Skeletal muscle tissue (tissue), 4 donors: ENCODE measurements around the gene PSENEN. TPM values are rescaled to one million over a fixed set of nuclear protein-coding genes. Genes with fewer than 3 reads are reported as not detected.

ENCODE experiments used
- H3K27ac ChIP-seq: one replicate; pipeline ENCODE4 v1.7.0; 2013; ENCODE audit warnings: mild to moderate bottlenecking, low read depth, low read length, inconsistent platforms
- H3K27me3 ChIP-seq, 3 donors: one replicate each; pipeline ENCODE4 v1.7.0; 2013; ENCODE audit warnings: low read length in 3 of 3; ENCODE audit not compliant: control insufficient read depth in 3 of 3, insufficient read depth in 3 of 3
- H3K36me3 ChIP-seq, 3 donors: one replicate each; pipeline ENCODE4 v1.7.0; 2013; ENCODE audit warnings: low read length in 3 of 3; ENCODE audit not compliant: control insufficient read depth in 3 of 3, insufficient read depth in 3 of 3
- H3K4me1 ChIP-seq, 3 donors: one replicate each; pipeline ENCODE4 v1.7.0; 2013; ENCODE audit warnings: low read length in 3 of 3, mild to moderate bottlenecking in 3 of 3; ENCODE audit not compliant: control insufficient read depth in 3 of 3, insufficient read depth in 3 of 3
- H3K4me3 ChIP-seq, 3 donors: one replicate each; pipeline ENCODE4 v1.7.0; 2013; ENCODE audit warnings: low read length in 3 of 3
- H3K9ac ChIP-seq, 3 donors: one replicate each; pipeline ENCODE4 v1.7.0; 2013; ENCODE audit warnings: low read length in 3 of 3, mild to moderate bottlenecking in 3 of 3, moderate library complexity in 2 of 3, low read depth in 1 of 3
- H3K9me3 ChIP-seq, 3 donors: one replicate each; pipeline ENCODE4 v1.7.0; 2013; ENCODE audit warnings: low read length in 3 of 3; ENCODE audit not compliant: control insufficient read depth in 3 of 3
- total RNA-seq: library from RNA; depleted of rRNA; stranded (reverse); fragments of >200 nt; gene quantifications from one replicate; pipeline ENCODE4 v1.2.3, GENCODE V29; 2014
- donor health status: Osteomylitis.

Gene PSENEN
- total RNA-seq, 1 donor from 2014 or later, result 7.8 TPM

DNA sequence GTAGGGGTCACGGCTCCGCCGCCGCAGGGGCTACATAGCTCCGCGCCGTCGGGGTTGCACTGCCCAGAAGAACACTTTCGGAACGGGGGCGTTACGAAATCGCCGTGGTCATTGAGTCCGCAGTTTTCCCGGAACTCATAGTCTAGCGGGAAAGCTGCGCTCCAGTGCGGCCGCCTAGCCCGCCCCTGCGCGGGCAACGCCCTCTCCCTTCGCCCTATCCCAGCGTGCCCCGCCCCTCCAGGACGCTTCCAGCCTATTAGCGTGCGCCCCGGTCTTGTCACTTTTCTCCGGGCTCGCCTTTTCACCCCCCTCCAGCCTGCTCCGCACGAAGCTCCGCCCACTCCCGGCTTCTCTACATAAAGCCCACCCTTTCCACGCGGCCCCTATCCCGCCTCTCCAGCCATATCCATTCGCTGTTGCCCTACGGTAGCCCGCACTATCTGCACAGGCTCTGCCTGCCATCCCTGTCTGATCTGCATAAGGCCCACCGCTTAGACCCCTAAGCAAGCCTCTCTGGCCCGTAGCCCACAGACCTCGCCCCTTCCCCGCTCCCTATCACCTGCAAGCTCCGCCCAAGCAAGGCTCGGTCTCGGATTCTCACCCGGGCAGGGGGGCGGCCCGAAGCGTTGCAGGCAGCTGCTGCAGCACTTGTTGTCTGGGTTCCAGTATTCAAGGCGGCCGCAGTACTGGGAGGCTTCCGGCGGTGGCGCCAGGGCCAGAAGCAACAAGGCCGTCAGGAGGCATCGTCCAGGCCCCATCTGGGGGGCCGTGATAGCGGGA, 4.8 kb upstream of the PSENEN start:
- H3K4me1 ChIP-seq, result peaks cover 16 to 46% (median 30%) of the 10 kb centered on the region in 3 donors
- H3K9me3 ChIP-seq, result no peaks in the 10 kb centered on the region
- H3K4me3 ChIP-seq, result peak overlapping the region; percentile 85 to 88 (median 86)
- H3K9ac ChIP-seq, result peak overlapping the region; percentile 80 to 87 (median 81)
- H3K27me3 ChIP-seq, result no peaks in the 10 kb centered on the region
- H3K27ac ChIP-seq, result peak overlapping the region; percentile 87
- H3K36me3 ChIP-seq, result peaks cover 35 to 44% (median 44%) of the 10 kb centered on the region in 3 donors

DNA sequence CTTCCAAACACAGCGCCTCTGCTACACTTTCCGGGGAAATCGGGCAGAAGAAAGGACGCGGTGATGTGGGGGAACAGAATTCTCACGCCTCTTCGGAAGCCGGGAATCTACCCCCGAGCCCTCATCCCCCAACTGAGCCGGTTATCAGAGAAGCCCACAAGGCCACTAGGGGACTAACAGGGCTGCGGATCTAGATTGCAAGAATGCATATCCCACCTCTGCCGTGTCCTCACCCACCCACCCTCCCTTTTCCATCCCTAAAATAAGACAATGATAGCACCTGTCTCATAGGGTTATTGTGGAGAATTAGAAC, 4.3 kb upstream of the PSENEN start:
- H3K4me1 ChIP-seq, result peaks cover 21 to 52% (median 35%) of the 10 kb centered on the region in 3 donors
- peaks cover 33 to 44% (median 43%) of the 10 kb centered on the region in 3 donors for H3K36me3 ChIP-seq
- peak overlapping the region; percentile 87 for H3K27ac ChIP-seq
- H3K27me3 ChIP-seq, result no peaks in the 10 kb centered on the region
- H3K4me3 ChIP-seq, result peak overlapping the region; percentile 85 to 88 (median 86)
- no peaks in the 10 kb centered on the region for H3K9me3 ChIP-seq
- H3K9ac ChIP-seq, result peak overlapping the region; percentile 80 to 87 (median 81)

DNA sequence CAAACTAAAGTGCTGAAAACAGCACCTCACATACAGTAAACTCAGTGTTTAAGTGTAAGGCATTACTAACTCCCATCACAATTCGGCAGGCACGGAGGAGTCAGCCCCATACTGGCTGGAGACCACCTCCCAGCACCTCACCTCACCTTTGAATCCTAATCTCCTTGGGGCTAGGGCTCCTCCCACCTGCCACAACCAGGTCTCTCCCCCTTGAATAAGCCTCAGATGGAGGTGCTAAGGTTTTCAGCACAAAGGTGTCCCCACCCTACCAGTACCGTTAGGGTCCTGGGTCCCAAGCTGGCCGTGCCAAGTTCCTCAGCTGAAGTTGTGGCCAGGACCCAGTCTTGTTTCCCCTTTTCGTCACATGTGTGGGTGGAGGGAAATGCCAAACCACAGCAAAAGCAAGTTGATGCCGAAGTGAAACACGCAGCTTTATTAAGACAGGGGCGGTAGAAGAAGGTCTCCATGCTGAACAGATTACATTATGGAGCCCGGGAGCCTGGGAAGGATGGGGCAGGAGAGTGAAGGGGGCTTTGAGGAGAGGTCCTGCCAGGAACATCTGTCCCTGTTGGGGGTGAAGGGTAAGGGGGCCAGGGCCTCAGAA, 3.2 kb upstream of the PSENEN start, which contains the start of gene IGFLR1:
Gene IGFLR1, minus strand, starts transcription at position 332 of the 604 bp plus-strand sequence. CDS start 1,272 bp downstream, outside the sequence.
- Histone ChIP-seq H3K27me3 (no peaks in the 10 kb centered on the region), H3K9me3 (no peaks in the 10 kb centered on the region), H3K27ac (peak within 1 kb of the TSS; percentile 64), H3K4me3 (peak within 1 kb of the TSS; percentile 22 to 35 (median 24)), H3K36me3 (peaks cover 26 to 34% (median 33%) of the 10 kb centered on the region in 3 donors), H3K4me1 (peaks cover 27 to 57% (median 40%) of the 10 kb centered on the region in 3 donors), H3K9ac (peak within 1 kb of the TSS; percentile 27 to 41 (median 32))

DNA sequence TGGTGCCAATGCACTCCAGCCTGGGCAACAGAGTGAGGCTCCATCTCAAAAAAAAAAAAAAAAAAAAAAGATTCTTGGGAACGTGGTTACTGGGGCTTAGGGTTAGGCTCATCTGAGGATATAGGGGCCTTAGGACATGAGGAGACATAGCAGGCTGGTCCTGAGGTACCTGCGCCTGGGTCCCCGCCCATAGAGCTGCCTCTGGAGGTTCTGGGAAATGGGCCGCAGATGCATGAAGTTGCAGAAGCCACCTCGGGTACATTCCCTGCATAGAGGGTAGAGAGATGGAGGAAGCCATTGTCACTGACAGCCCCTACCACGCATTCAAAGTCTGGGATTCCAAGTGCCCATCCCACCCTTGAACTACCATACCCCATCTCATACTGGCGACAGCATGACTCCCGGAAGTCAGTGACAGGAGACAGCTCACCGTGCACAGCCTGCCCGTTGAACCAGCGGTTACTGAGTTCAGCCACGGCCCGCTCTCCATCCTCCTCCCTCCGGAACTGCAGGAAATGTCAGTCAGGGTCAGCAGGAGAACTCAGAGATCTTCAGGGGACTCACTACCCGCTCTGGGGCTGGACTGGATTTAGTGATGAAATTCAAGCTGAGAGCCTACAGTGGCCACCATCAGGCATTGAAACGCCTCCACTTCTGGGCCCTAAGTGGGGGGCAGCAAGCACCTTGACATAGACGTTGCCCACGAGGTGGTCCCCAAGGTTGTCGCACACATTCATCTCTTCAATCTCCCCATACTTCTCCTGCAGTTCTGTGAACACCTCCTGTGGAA, 1.6 kb upstream of the PSENEN start:
- peaks cover 13 to 19% (median 17%) of the 10 kb centered on the region in 3 donors for H3K36me3 ChIP-seq
- H3K4me3 ChIP-seq, result peak overlapping the region; percentile 88 to 98 (median 94)
- H3K27me3 ChIP-seq, result no peaks in the 10 kb centered on the region
- peaks cover 34 to 62% (median 45%) of the 10 kb centered on the region in 3 donors for H3K4me1 ChIP-seq
- no peaks in the 10 kb centered on the region for H3K9me3 ChIP-seq
- peak overlapping the region in 2 of 3 donors; percentile 94 to 96 for H3K9ac ChIP-seq
- H3K27ac ChIP-seq, result peak overlapping the region; percentile 100

DNA sequence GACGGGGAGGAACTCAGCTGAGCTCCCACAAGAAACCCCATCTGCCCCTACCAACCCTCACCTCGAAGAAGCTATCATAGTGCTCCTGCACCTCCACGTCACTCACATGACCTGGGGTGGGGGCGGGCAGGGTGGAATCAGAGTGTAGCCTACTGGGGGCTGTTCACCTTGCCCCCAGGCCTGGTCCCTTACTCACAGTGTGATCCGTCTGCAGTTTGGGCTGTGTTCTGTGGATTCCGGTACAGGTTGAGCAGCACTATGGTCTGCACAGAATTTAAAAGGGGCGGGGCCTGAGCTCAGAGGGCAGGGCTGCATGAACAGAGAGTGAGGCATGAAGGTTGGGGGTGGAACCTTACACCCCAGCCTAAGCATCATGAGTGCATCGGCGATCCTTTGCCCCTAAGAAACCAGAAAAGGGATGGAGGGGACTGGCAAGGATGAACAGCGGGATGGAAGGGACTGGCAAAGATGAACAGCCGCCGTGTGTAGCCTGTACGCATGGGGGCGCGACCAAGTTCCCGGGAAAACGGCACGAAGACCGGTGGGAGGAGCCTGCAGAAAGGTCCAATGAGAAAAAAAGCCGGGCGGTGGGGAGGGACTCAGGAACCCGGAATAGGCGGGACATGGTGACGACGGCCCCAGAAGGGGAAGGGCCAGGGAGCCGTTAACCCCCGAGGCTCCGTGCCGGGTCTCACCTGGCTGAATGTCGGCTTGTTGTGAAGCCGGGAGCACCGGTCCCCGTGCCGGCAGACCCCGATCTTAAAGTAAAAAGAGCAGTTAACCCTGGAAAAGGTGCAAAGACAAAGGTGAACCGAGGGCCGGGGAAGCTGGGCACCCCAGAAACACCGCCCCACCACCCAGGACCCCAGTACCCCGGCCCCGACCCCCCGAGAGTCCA, 772 bp upstream of the PSENEN start:
- Histone ChIP-seq H3K27me3 (no peaks in the 10 kb centered on the region), H3K36me3 (peaks cover 10 to 16% (median 15%) of the 10 kb centered on the region in 3 donors), H3K27ac (peak overlapping the region; percentile 100), H3K9ac (peak overlapping the region; percentile 94 to 96 (median 95)), H3K4me3 (peak overlapping the region; percentile 88 to 98 (median 94)), H3K4me1 (peaks cover 38 to 61% (median 49%) of the 10 kb centered on the region in 3 donors), H3K9me3 (no peaks in the 10 kb centered on the region)

DNA sequence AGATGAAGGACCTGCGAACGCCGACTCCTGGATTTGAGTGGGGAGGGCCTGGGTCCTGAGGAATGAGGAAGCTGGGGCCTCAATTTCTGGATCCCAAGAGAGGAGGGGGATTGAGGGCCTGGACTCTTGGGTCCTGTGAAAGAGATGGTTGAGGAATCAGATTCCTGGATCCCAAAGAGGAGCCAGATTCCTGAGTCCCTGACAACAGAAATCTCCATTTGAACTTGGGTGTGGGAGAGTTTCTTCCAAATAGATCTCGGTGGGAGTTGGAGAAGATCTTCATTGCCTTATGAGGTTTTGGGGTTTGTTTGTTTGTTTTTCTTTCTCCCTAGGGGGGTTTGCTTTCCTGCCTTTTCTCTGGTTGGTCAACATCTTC, 624 bp downstream of the PSENEN start:
- Histone ChIP-seq H3K27ac (peak overlapping the region; percentile 100), H3K9ac (peak overlapping the region; percentile 88 to 91 (median 89)), H3K4me1 (peaks cover 32 to 56% (median 43%) of the 10 kb centered on the region in 3 donors)

DNA sequence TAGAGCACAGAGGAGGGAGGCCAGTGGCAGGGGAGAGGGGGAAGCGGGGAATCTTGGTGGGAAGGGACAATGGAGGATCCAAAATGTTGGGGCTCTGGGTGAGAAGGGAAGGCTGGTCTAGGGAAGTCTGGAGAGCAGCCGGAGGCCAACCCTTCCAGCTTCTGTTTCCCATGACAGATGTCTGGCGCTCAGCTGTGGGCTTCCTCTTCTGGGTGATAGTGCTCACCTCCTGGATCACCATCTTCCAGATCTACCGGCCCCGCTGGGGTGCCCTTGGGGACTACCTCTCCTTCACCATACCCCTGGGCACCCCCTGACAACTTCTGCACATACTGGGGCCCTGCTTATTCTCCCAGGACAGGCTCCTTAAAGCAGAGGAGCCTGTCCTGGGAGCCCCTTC, 1.1 kb downstream of the PSENEN start:
- Histone ChIP-seq H3K4me1 (peaks cover 32 to 55% (median 40%) of the 10 kb centered on the region in 3 donors), H3K36me3 (peaks cover 10 to 16% (median 15%) of the 10 kb centered on the region in 3 donors), H3K27me3 (no peaks in the 10 kb centered on the region), H3K9ac (peak overlapping the region; percentile 88 to 91 (median 89)), H3K9me3 (no peaks in the 10 kb centered on the region), H3K4me3 (peak overlapping the region in 2 of 3 donors; percentile 94 to 98), H3K27ac (peak overlapping the region; percentile 100)

More for the DNA sequence above, 624 bp downstream of the PSENEN start:
- no peaks in the 10 kb centered on the region for H3K27me3 ChIP-seq
- no peaks in the 10 kb centered on the region for H3K9me3 ChIP-seq
- H3K4me3 ChIP-seq, result peak overlapping the region; percentile 91 to 98 (median 94)
- H3K36me3 ChIP-seq, result peaks cover 10 to 16% (median 15%) of the 10 kb centered on the region in 3 donors

DNA sequence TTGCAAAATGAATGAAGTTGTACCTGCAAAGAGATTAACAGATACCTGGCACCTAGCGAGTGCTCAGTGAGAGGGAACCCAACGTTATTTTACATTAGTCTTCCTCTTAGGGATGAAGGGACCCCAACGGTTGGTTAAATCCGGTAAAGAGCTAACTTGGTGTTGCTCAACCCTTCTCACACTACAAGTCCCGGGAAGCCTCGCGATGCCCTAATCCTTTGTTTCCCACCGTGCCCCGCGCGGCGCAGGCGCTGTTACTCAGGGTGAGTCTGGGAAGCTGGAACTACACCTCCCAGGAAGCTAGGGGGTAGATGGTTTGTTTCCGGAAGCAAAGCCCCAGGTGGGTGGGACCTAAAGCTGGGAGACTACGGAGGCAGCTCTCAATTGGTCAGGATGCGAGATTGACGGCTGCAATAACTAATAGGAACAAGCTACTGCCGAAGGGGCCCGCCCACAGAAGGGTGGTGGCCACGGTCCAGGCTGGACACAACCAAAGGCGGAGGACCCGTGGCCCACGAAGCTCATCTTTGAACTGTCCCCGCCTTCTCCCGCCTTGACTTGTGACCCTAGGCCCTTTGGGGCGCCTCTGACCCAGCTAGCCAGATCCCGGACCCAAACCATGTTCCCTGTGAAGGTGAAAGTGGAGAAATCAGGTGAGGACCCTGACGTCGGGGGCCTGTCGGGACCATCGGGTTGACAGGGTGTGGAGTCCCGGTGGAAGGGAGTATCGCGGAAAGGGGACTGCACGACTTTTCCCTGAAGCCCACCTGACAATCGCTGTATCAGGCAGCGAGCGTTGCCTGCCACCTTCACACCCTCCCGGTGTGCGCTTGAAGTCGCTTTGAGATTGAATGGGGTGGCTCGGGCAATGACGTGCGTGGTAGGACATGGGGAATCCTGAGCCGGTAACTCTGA, 2.9 kb downstream of the PSENEN start, which contains the start of gene LIN37:
Gene LIN37, plus strand, starts transcription at position 471 of the 915 bp plus-strand sequence. Its CDS starts 149 bp downstream, at position 620.
- H3K4me1 ChIP-seq, result peaks cover 32 to 46% (median 42%) of the 10 kb centered on the region in 3 donors
- H3K27ac ChIP-seq, result peak within 1 kb of the TSS; percentile 85
- no peaks in the 10 kb centered on the region for H3K9me3 ChIP-seq
- H3K36me3 ChIP-seq, result peaks cover 13 to 15% (median 14%) of the 10 kb centered on the region in 3 donors
- peak within 1 kb of the TSS; percentile 94 to 99 (median 99) for H3K4me3 ChIP-seq
- peak within 1 kb of the TSS; percentile 92 to 98 (median 96) for H3K9ac ChIP-seq
- no peaks in the 10 kb centered on the region for H3K27me3 ChIP-seq
